Middle frontal gyrus (tissue), 1 donor: ENCODE data around the gene OR2L3.
"Not testable (repeated sequence)": the region's sequence is repeated elsewhere in the genome, so short reads cannot be mapped to it uniquely, and the experiment has no call there.

ENCODE experiments used
- DNase-seq: peaks from one replicate; pipeline ENCODE4 v3.0.0-alpha.2; 2015; ENCODE audit warnings: low spot score; ENCODE audit errors: extremely low spot score

The OR2L3 gene

GRCh38 chr1:248046536-248046935 is at the start of gene OR2L3:
Gene OR2L3, plus strand, starts transcription at chr1:248046836. Its CDS starts 13,846 bp downstream, at chr1:248060682.
- no peak for DNase-seq

DNA sequence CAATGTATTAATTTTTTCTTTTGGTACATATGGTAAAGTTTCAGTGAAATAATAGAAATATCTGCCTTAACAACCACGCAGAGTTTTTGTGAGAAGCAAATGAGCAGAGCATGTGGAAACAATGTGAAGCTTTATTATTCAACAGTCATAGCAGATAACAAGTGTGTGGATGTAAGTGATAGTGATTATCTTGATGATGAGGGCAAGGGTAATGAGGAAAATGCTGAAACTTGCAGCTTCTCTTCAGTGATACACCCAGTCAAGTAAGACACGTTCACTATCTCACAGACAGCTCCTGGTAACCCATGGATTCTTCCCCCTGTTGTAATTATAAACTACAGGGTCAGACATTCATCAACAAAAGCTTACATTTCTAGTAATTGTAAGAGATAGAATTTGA is 47.8 kb upstream of the OR2L3 start:
- DNase-seq, result no peak

GRCh38 chr1:248000169-248000568 is 46.5 kb upstream of the OR2L3 start:
- DNase-seq, result no peak

- DNase-seq, result no peak
Measured at GRCh38 chr1:248007778-248008177, 38.9 kb upstream of the OR2L3 start.

DNA sequence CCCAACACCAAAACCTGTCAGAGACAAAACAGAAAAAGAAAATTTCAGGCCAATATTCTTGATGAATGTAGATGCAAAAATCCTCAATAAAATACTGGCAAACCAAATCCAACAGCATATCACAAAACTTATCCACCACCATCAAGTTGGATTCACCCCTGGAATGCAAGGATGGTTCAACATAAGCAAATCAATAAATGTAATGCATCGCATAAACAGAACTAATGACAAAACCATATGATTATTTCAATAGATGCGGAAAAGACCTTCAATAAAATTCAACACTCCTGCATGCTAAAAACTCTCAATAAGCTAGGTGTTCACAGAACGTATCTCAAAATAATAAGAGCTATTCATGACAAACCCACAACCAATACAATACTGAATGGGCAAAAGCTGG is 37.0 kb upstream of the OR2L3 start:
- no peak for DNase-seq

- DNase-seq, result no peak
Measured at GRCh38 chr1:248013229-248013710, 33.4 kb upstream of the OR2L3 start, which contains the start of gene OR2L5. Gene OR2L5, plus strand, starts transcription at chr1:248013660. Its CDS starts 8,288 bp downstream, at chr1:248021948.

DNA sequence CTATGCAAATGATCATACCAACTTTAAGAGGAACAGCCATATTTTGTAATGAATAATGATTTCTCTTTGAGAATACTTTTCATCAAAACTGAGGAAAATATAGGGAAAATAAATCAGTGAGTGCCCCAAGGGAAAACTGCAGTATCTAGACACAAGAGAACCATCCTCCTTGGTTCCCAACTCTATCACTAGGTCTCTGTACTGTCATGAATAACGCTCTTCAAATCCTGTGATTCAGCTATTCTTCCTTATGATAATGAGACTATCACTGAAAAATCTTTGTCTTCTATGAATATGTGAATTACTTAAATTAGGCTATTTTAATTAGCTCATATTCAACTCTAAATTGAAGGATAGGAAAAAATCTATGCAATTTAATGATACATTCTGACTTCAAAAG is 30.8 kb upstream of the OR2L3 start:
- no peak for DNase-seq

GRCh38 chr1:248029770-248030169 is 16.9 kb upstream of the OR2L3 start, which contains the start of gene OR2L2:
Gene OR2L2, plus strand, starts transcription at chr1:248030070. Its CDS starts 8,198 bp downstream, at chr1:248038268.
- no peak for DNase-seq

- no peak for DNase-seq
Measured at GRCh38 chr1:248045209-248045608, 1.4 kb upstream of the OR2L3 start.

DNA sequence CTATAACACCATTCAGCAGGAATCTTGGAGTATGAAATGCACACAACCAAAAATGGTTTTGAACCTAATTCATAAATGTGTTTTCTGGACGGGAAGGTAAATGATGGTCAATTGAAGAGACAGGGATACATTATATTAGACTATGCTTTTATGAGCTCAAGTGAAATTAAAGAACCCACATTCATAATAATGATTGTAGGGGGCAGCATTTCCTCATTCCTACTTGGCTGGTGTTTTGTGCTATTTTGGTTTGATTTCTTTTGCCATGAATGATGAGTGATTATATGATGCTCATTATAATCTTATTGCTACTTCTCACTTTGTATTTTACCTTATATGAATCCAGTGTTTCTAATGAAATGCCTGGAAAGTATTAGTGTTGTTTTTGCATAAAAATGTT is 372 bp downstream of the OR2L3 start:
- DNase-seq, result no peak

DNA sequence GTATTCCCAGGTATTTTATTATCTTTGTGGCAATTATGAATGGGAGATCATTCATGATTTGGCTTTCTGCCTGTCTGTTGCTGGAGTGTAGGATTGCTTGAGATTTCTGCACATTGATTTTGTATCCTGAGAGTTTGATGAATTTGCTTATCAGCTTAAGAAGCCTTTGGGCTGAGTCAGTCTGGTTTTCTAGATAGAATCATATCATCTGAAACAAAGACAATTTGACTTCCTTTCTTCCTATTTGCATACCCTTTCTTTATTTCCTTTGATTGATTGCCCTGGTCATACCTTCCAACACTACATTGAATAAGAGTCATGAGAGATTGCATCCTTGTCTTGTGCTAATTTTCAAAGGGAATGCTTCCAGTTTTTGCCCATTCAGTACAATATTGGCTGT is 8.0 kb downstream of the OR2L3 start:
- no peak for DNase-seq

GRCh38 chr1:248055261-248055660 is 8.6 kb downstream of the OR2L3 start:
- DNase-seq, result no peak

- DNase-seq, result no peak
Measured at GRCh38 chr1:248065071-248065470, 18.4 kb downstream of the OR2L3 start.

GRCh38 chr1:248065604-248066003 is 19.0 kb downstream of the OR2L3 start:
- DNase-seq, result no peak

DNA sequence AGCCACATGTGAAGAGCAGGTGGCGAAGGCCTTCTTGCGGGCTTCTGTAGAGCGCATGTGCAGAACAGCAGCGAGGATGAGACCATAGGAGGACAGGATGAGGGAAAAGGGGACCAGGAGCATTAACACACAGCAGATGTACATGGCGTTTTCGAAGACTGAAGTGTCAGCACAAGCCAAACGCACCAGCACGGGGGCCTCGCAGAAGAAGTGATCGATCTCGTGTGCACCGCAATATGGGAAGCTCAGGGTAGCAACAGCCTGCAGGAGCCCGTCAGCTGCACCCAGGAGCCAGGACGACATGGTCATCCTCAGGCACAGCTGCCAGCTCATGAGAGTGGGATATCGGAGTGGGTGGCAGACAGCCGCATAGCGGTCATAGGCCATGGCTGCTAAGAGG is 37.2 kb downstream of the OR2L3 start:
- DNase-seq, result not testable (repeated sequence)

GRCh38 chr1:248094884-248095283 is 48.2 kb downstream of the OR2L3 start, which contains the start of gene OR2L13:
Gene OR2L13, plus strand, starts transcription at chr1:248095184. Its CDS starts 4,192 bp downstream, at chr1:248099376.
- DNase-seq, result no peak

- DNase-seq, result no peak
Measured at GRCh38 chr1:248098529-248098928, 51.9 kb downstream of the OR2L3 start.

DNA sequence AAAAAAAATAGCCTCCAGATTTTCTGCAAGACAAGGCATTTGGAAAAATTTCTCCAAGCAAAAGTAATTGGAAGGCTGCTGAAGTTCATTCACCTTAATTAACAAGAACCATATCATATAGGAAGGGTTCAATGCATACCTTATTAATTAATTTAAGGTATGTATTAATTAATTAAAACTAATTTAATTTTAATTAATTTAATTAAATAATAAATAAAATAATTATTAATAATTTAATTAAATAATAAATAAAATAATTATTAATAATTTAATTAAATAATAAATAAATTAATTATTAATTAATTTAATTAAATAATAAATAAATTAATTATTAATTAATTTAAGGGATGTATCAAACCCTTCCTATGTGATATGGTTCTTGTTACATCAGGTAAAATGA is 56.2 kb downstream of the OR2L3 start:
- no peak for DNase-seq

DNA sequence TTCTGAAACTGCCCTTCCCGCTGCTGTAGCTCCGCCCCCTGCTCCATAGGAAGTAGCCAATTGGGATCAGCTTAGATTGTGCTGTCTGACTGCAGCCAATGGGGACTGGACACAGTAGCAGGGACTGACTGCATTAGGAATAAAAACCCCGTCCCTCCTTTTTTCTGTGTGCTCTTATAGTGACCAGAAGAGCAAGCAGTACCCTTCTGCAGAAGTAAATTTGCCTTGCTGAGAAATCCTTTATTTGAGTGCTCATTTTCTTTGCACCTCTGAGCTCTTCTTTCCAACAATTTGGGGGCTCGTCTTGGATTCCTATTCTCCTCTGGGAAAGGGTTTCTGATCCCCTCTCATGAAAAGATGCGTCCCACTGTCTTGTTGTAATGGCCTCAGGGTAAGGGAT is 64.5 kb downstream of the OR2L3 start:
- no peak for DNase-seq
